WTC11 (cell line): Measurements from ENCODE around the gene AGBL1. TPM values are rescaled to one million over a fixed set of nuclear protein-coding genes. Genes with fewer than 3 reads are reported as not detected.

ENCODE experiments used
- ATAC-seq: fragments of 200-7000 bp; cut with Tn5 transposase; 2 replicates; pipeline ENCODE4 v1.10.0; 2021; ENCODE audit warnings: mild to moderate bottlenecking, moderate library complexity
- CTCF ChIA-PET: fragments of 300-600 bp; sonication (Branson Sonifier 250); formaldehyde crosslinking; loops from one replicate; lab custom pipeline; 2021; ENCODE audit warnings: antibody characterized with exemption; lab: Charles Lee
- POLR2A ChIA-PET: fragments of 350-600 bp; sonication (Branson Sonifier 250); formaldehyde crosslinking; loops from one replicate; lab custom pipeline; 2021; ENCODE audit warnings: antibody characterized with exemption; lab: Charles Lee
- DNase-seq: peaks from one replicate; pipeline ENCODE4 v3.0.0; 2021; ENCODE audit warnings: low spot score
- H3K27ac Mint-ChIP-seq: 2 replicates; pipeline ENCODE4 v1.8.0; 2021; ENCODE audit warnings: mixed read lengths
- H3K27me3 Mint-ChIP-seq: 2 replicates; pipeline ENCODE4 v1.8.0; 2021; ENCODE audit warnings: low read depth, mild to moderate bottlenecking, moderate library complexity, mixed read lengths
- H3K36me3 Mint-ChIP-seq: 2 replicates; pipeline ENCODE4 v1.8.0; 2021; ENCODE audit warnings: mixed read lengths
- H3K4me1 Mint-ChIP-seq: 2 replicates; pipeline ENCODE4 v1.8.0; 2022; ENCODE audit warnings: mixed read lengths
- H3K4me3 Mint-ChIP-seq: 2 replicates; pipeline ENCODE4 v1.8.0; 2021; ENCODE audit warnings: mild to moderate bottlenecking, moderate library complexity, mixed read lengths
- H3K9me3 Mint-ChIP-seq: 2 replicates; pipeline ENCODE4 v1.8.0; 2021; ENCODE audit warnings: mixed read lengths
- ATF3 ChIP-seq: sonication (generic); formaldehyde crosslinking; conservative IDR thresholded peaks from 2 replicates; pipeline ENCODE4 v1.8.1; 2022; ENCODE audit warnings: mild to moderate bottlenecking, missing genetic modification reagents
- CTCF ChIP-seq: fragments of 200-600 bp; IDR thresholded peaks from 2 replicates; pipeline ENCODE4 v1.8.0; 2022; ENCODE audit warnings: antibody characterized with exemption
- E2F1 ChIP-seq: sonication (generic); formaldehyde crosslinking; IDR thresholded peaks from 2 replicates; pipeline ENCODE4 v1.8.0; 2022; ENCODE audit warnings: mild to moderate bottlenecking, missing genetic modification reagents
- E2F4 ChIP-seq: sonication (generic); formaldehyde crosslinking; IDR thresholded peaks from 2 replicates; pipeline ENCODE4 v1.8.1; 2022; ENCODE audit warnings: low read depth, mild to moderate bottlenecking, moderate library complexity, missing genetic modification reagents, borderline replicate concordance
- ESRRA ChIP-seq: sonication (generic); formaldehyde crosslinking; IDR thresholded peaks from 2 replicates; pipeline ENCODE4 v1.8.1; 2022; ENCODE audit warnings: mild to moderate bottlenecking, missing genetic modification reagents, borderline replicate concordance
- FOXJ3 ChIP-seq: sonication (generic); formaldehyde crosslinking; IDR thresholded peaks from 2 replicates; pipeline ENCODE4 v1.9.0; 2021; ENCODE audit warnings: missing genetic modification reagents, mild to moderate bottlenecking, borderline replicate concordance
- FOXP1 ChIP-seq: sonication (generic); formaldehyde crosslinking; IDR thresholded peaks from 2 replicates; pipeline ENCODE4 v1.8.0; 2022; ENCODE audit warnings: missing genetic modification reagents, mild to moderate bottlenecking, moderate library complexity, borderline replicate concordance
- KAT7 ChIP-seq: sonication (generic); formaldehyde crosslinking; IDR thresholded peaks from 2 replicates; pipeline ENCODE4 v1.8.1; 2023; ENCODE audit warnings: missing genetic modification reagents, mild to moderate bottlenecking, borderline replicate concordance
- MXD4 ChIP-seq: fragments of 250-450 bp; sonication (Bioruptor Pico); IDR thresholded peaks from 2 replicates; pipeline ENCODE4 v1.8.0; 2021; ENCODE audit warnings: mild to moderate bottlenecking, moderate library complexity, borderline replicate concordance
- MYBL2 ChIP-seq: sonication (generic); formaldehyde crosslinking; IDR thresholded peaks from 2 replicates; pipeline ENCODE4 v1.8.1; 2023; ENCODE audit warnings: mild to moderate bottlenecking, moderate library complexity, missing genetic modification reagents
- NR3C1 ChIP-seq: sonication (generic); formaldehyde crosslinking; conservative IDR thresholded peaks from 2 replicates; pipeline ENCODE4 v1.8.1; 2023; ENCODE audit warnings: low read depth, mild to moderate bottlenecking, missing genetic modification reagents
- SMAD3 ChIP-seq: sonication (generic); formaldehyde crosslinking; IDR thresholded peaks from 2 replicates; pipeline ENCODE4 v1.8.0; 2022; ENCODE audit warnings: missing genetic modification reagents, mild to moderate bottlenecking, borderline replicate concordance
- ZNF232 ChIP-seq: sonication (generic); formaldehyde crosslinking; IDR thresholded peaks from 2 replicates; pipeline ENCODE4 v1.8.0; 2022; ENCODE audit warnings: mild to moderate bottlenecking, missing genetic modification reagents
- ZNF396 ChIP-seq: fragments of 250-450 bp; sonication (Bioruptor Pico); IDR thresholded peaks from 2 replicates; pipeline ENCODE4 v1.8.0; 2021; ENCODE audit warnings: mild to moderate bottlenecking, moderate library complexity, borderline replicate concordance
- total RNA-seq: library from RNA; stranded (reverse); gene quantifications from 3 replicates; pipeline ENCODE4 v1.2.3, GENCODE V29; 2021
- TF ChIP-seq, protein P1 (sequence below): sonication (generic); formaldehyde crosslinking; IDR thresholded peaks from 2 replicates; pipeline ENCODE4 v1.8.1; 2022; ENCODE audit warnings: mild to moderate bottlenecking, missing genetic modification reagents, moderate library complexity, borderline replicate concordance

The AGBL1 gene
- total RNA-seq, 1 experiment from 2014 or later, result not detected

DNA sequence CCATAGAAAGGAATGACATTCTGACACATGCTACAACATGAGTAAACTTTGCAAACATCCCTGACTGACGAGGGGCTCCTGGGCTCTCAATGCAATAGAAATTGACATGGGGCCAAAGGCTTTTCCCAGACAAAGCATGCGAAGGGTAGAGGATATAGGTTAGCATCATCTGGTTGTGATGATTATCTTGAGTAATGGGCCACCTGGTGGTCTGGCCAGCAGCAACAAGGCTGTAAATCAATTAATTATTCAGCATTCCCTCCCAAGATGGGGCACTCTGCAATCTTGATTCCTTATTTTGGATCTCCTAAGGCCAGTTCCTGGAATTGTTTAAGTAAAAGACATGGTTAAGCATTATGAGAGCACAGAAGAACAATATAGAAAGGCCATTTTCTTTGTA is 99.2 kb downstream of the AGBL1 start:
- peaks cover 10% of the 10 kb centered on the region for H3K9me3 Mint-ChIP-seq
- H3K36me3 Mint-ChIP-seq, result no peaks in the 10 kb centered on the region
- no peaks in the 10 kb centered on the region; the same call in 1 of the 2 replicates for H3K4me1 Mint-ChIP-seq
- no peak for TF ChIP-seq FOXP1 (CRISPR knock-in tag)
- TF ChIP-seq, protein P1, sequence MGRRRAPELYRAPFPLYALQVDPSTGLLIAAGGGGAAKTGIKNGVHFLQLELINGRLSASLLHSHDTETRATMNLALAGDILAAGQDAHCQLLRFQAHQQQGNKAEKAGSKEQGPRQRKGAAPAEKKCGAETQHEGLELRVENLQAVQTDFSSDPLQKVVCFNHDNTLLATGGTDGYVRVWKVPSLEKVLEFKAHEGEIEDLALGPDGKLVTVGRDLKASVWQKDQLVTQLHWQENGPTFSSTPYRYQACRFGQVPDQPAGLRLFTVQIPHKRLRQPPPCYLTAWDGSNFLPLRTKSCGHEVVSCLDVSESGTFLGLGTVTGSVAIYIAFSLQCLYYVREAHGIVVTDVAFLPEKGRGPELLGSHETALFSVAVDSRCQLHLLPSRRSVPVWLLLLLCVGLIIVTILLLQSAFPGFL (CRISPR knock-in tag), result no peak
- no peak for TF ChIP-seq ZNF232 (CRISPR knock-in tag)
- 0 out of 2 replicates have a peak, but pooled peaks have one; percentile 17 for TF ChIP-seq CTCF
- TF ChIP-seq E2F1 (CRISPR knock-in tag), result no peak
- DNase-seq (peak; percentile 30), ATAC-seq (peak; percentile 71)
- H3K27me3 Mint-ChIP-seq, result no peaks in the 10 kb centered on the region
- ChIA-PET POLR2A (no interaction called here), CTCF (no interaction called here)
- H3K4me3 Mint-ChIP-seq, result no peak overlapping the region
- no peak overlapping the region for H3K27ac Mint-ChIP-seq

GRCh38 chr15:86183596-86184491 is 104.2 kb downstream of the AGBL1 start:
- no peak for ATAC-seq
- Mint-ChIP-seq H3K4me3 (no peak overlapping the region), H3K27me3 (no peaks in the 10 kb centered on the region), H3K4me1 (no peaks in the 10 kb centered on the region; the same call in 1 of the 2 replicates)
- no peak for TF ChIP-seq ZNF396 (CRISPR knock-in tag)
- no peak for TF ChIP-seq MYBL2 (CRISPR knock-in tag)
- TF ChIP-seq E2F4 (CRISPR knock-in tag), result no peak
- TF ChIP-seq ESRRA (CRISPR knock-in tag), result no peak
- TF ChIP-seq MXD4 (CRISPR knock-in tag), result no peak
- no peak for TF ChIP-seq NR3C1 (CRISPR knock-in tag)
- TF ChIP-seq KAT7 (CRISPR knock-in tag), result no peak
- TF ChIP-seq, all 79 proteins: peak for 0
- CTCF ChIA-PET, result no interaction called here
- Mint-ChIP-seq H3K36me3 (peaks cover 3% of the 10 kb centered on the region; the same call in 1 of the 2 replicates), H3K27ac (no peak overlapping the region), H3K9me3 (peaks cover 10% of the 10 kb centered on the region; the same call in 1 of the 2 replicates)
- DNase-seq, result no peak
- POLR2A ChIA-PET, result no interaction called here

GRCh38 chr15:86193716-86194380 is 114.2 kb downstream of the AGBL1 start:
- Mint-ChIP-seq H3K4me3 (no peak overlapping the region), H3K27me3 (peaks cover 3% of the 10 kb centered on the region; the same call in 1 of the 2 replicates), H3K4me1 (peaks cover 14% of the 10 kb centered on the region), H3K9me3 (no peaks in the 10 kb centered on the region), H3K36me3 (no peaks in the 10 kb centered on the region), H3K27ac (no peak overlapping the region)
- TF ChIP-seq FOXJ3 (CRISPR knock-in tag) (no peak), SMAD3 (CRISPR knock-in tag) (no peak), ATF3 (CRISPR knock-in tag) (no peak)
- CTCF ChIA-PET, result no interaction called here
- POLR2A ChIA-PET, result no interaction called here
- DNase-seq (no peak), ATAC-seq (no peak)
